HepG2 (cell line): ENCODE data around the gene NRSN2. TPM values are rescaled to one million over a fixed set of nuclear protein-coding genes. Genes with fewer than 3 reads are reported as not detected.

Source experiments
- ATAC-seq: fragments of 200-7000 bp; cut with Tn5 transposase; 3 replicates; pipeline ENCODE4 v1.9.1; 2020; ENCODE audit warnings: mild to moderate bottlenecking, moderate library complexity
- BruUV-seq: library from RNA; stranded (reverse); fragments of 400-500 nt; replicated peaks from 2 replicates; lab custom pipeline; 2021; lab: Mats Ljungman, UMichigan
- CTCF ChIA-PET: fragments of 300-600 bp; formaldehyde crosslinking; extraction: SDS; loops from one replicate; lab custom pipeline; 2021; ENCODE audit warnings: low total read pairs, inconsistent platforms, low intra/inter-chr PET ratio; lab: Yijun Ruan, JAX
- POLR2A ChIA-PET: fragments of 350-600 bp; sonication (Branson Sonifier 250); formaldehyde crosslinking; loops from one replicate; lab custom pipeline; 2020; ENCODE audit warnings: antibody characterized with exemption, inconsistent platforms; lab: Yijun Ruan, JAX
- DNase-seq: peaks from one replicate; pipeline ENCODE4 v3.0.0-alpha.2; 2015; ENCODE audit warnings: low spot score
- FAIRE-seq: peaks from 3 replicates; lab custom pipeline; 2011; peaks lifted over from hg19 to GRCh38; lab: Jason Lieb, UNC
- H2AFZ ChIP-seq: one replicate; pipeline ENCODE4 v1.6.1; 2011; ENCODE audit warnings: low read length, inconsistent platforms
- H3K27ac ChIP-seq: fragments of 300-600 bp; 3 replicates; pipeline ENCODE4 v1.8.0; 2011; ENCODE audit warnings: mixed run types, mild to moderate bottlenecking, mixed read lengths, low read length, inconsistent platforms; ENCODE audit not compliant: insufficient read depth; ENCODE audit errors: extremely low read length
- H3K27me3 ChIP-seq, 2 experiments: fragments of 200-600 bp in 1 of 2; 2 replicates in 1 of 2; 3 replicates in 1 of 2; pipeline versions ENCODE4 v1.6.0 to v1.8.0; 2011; ENCODE audit warnings: low read length in 2 of 2, mild to moderate bottlenecking in 2 of 2, moderate library complexity in 2 of 2, inconsistent platforms in 1 of 2; ENCODE audit not compliant: insufficient read depth in 2 of 2, control insufficient read depth in 1 of 2
- H3K36me3 ChIP-seq, 2 experiments: fragments of 200-600 bp in 1 of 2; replicated peaks in 1 of 2; 2 replicates in 1 of 2; 3 replicates in 1 of 2; pipeline versions ENCODE4 v1.5.1 to v1.8.0; 2011; ENCODE audit warnings: low read length in 2 of 2, inconsistent platforms in 1 of 2; ENCODE audit not compliant: insufficient read depth in 2 of 2, control insufficient read depth in 1 of 2
- H3K4me1 ChIP-seq: 2 replicates; pipeline ENCODE4 v1.5.1; 2012; ENCODE audit warnings: low read length, inconsistent platforms; ENCODE audit not compliant: insufficient read depth
- H3K4me2 ChIP-seq: 2 replicates; pipeline ENCODE4 v1.6.0; 2011; ENCODE audit warnings: low read depth, low read length, inconsistent platforms
- H3K4me3 ChIP-seq, 3 experiments: fragments of 200-600 bp in 1 of 3; sonication (generic), shearing (Covaris generic) in 1 of 3; replicated peaks in 1 of 3; 2 replicates each; pipeline ENCODE4 v1.5.1; 2011 to 2016; ENCODE audit warnings: low read length in 3 of 3, inconsistent platforms in 2 of 3, low read depth in 2 of 3, mild to moderate bottlenecking in 2 of 3, control low read depth in 1 of 3, mixed read lengths in 1 of 3; ENCODE audit not compliant: insufficient read depth in 1 of 3
- H3K79me2 ChIP-seq: one replicate; pipeline ENCODE4 v1.6.1; 2011; ENCODE audit warnings: low read length, inconsistent platforms; ENCODE audit not compliant: insufficient read depth
- H3K9ac ChIP-seq: 2 replicates; pipeline ENCODE4 v1.6.0; 2011; ENCODE audit warnings: mild to moderate bottlenecking, low read depth, low read length, inconsistent platforms; ENCODE audit not compliant: insufficient read depth
- H3K9me3 ChIP-seq: 2 replicates; pipeline ENCODE4 v1.5.1; 2012; ENCODE audit warnings: mild to moderate bottlenecking, low read length
- H4K20me1 ChIP-seq: 2 replicates; pipeline ENCODE4 v1.6.0; 2011; ENCODE audit warnings: inconsistent platforms, mild to moderate bottlenecking, low read length, moderate library complexity; ENCODE audit not compliant: insufficient read depth
- DPF2 ChIP-seq: sonication (generic); formaldehyde crosslinking; IDR thresholded peaks from 2 replicates; pipeline ENCODE4 v1.4.0; 2020; ENCODE audit warnings: mild to moderate bottlenecking, low read depth, missing genetic modification reagents, borderline replicate concordance
- FOXM1 ChIP-seq: sonication (generic); formaldehyde crosslinking; IDR thresholded peaks from 2 replicates; pipeline ENCODE4 v1.5.0; 2020; ENCODE audit warnings: missing genetic modification reagents
- GMEB1 ChIP-seq: sonication (generic); formaldehyde crosslinking; IDR thresholded peaks from 2 replicates; pipeline ENCODE4 v1.5.1; 2020; ENCODE audit warnings: missing genetic modification reagents, mild to moderate bottlenecking, borderline replicate concordance
- JUN ChIP-seq: sonication (generic); formaldehyde crosslinking; IDR thresholded peaks from 2 replicates; pipeline ENCODE4 v1.4.0; 2020; ENCODE audit warnings: mild to moderate bottlenecking, missing genetic modification reagents
- JUND ChIP-seq: sonication (generic); formaldehyde crosslinking; IDR thresholded peaks from 2 replicates; pipeline ENCODE4 v1.8.0; 2022; ENCODE audit warnings: mild to moderate bottlenecking, missing genetic modification reagents
- KDM2A ChIP-seq: sonication (generic); formaldehyde crosslinking; IDR thresholded peaks from 2 replicates; pipeline ENCODE4 v1.4.0; 2020; ENCODE audit warnings: low read depth, missing genetic modification reagents, borderline replicate concordance
- KDM4B ChIP-seq: sonication (generic); formaldehyde crosslinking; IDR thresholded peaks from 2 replicates; pipeline ENCODE4 v1.4.0; 2020; ENCODE audit warnings: missing genetic modification reagents
- MED13 ChIP-seq: sonication (generic); formaldehyde crosslinking; IDR thresholded peaks from 2 replicates; pipeline ENCODE4 v1.5.0; 2020; ENCODE audit warnings: missing genetic modification reagents
- NFRKB ChIP-seq: fragments of 450-650 bp; IDR thresholded peaks from 2 replicates; pipeline ENCODE4 v1.6.1; 2017
- PAWR ChIP-seq: sonication (generic); formaldehyde crosslinking; IDR thresholded peaks from 2 replicates; pipeline ENCODE4 v1.4.0; 2020; ENCODE audit warnings: missing genetic modification reagents, mild to moderate bottlenecking, borderline replicate concordance
- SMAD9 ChIP-seq: sonication (generic); formaldehyde crosslinking; IDR thresholded peaks from 2 replicates; pipeline ENCODE4 v1.5.1; 2020; ENCODE audit warnings: mild to moderate bottlenecking, missing genetic modification reagents
- SMARCE1 ChIP-seq: fragments of 450-650 bp; IDR thresholded peaks from 2 replicates; pipeline ENCODE4 v1.6.1; 2017; ENCODE audit warnings: borderline replicate concordance
- ZBTB25 ChIP-seq: IDR thresholded peaks from 2 replicates; pipeline ENCODE4 v1.6.1; 2018; ENCODE audit warnings: missing genetic modification reagents
- ZKSCAN8 ChIP-seq: IDR thresholded peaks from 2 replicates; pipeline ENCODE4 v1.6.1; 2016; ENCODE audit warnings: borderline replicate concordance, missing genetic modification reagents, missing compliant biosample characterization
- ZNF20 ChIP-seq: sonication (generic); formaldehyde crosslinking; IDR thresholded peaks from 2 replicates; pipeline ENCODE4 v1.4.0; 2020; ENCODE audit warnings: mild to moderate bottlenecking, moderate library complexity, missing genetic modification reagents
- ZNF460 ChIP-seq: sonication (generic); formaldehyde crosslinking; IDR thresholded peaks from 2 replicates; pipeline ENCODE4 v1.5.1; 2020; ENCODE audit warnings: missing genetic modification reagents, mild to moderate bottlenecking, borderline replicate concordance
- ZNF674 ChIP-seq: sonication (generic); formaldehyde crosslinking; IDR thresholded peaks from 2 replicates; pipeline ENCODE4 v1.5.0; 2020; ENCODE audit warnings: low read depth, mild to moderate bottlenecking, missing genetic modification reagents
- WGBS: methylation state at CpG from one replicate; pipeline ENCODE4 v1.1.6; 2017; ENCODE audit warnings: low lambda C conversion rate; 5-methylcytosine and 5-hydroxymethylcytosine counted together
- in situ Hi-C: cut with HindIII; loops from 2 replicates; pipeline ENCODE4 v1.10.0; 2017; ENCODE audit warnings: low pct_unique_long_range_greater_than_20kb; ENCODE audit not compliant: extremely low pct_ligation_motif_present
- intact Hi-C: fragments of 100-400 bp; cut with micrococcal nuclease; formaldehyde crosslinking; loops from one replicate; pipeline ENCODE4 v1.10.0; 2022; ENCODE audit not compliant: unreplicated experiment
- polyA plus RNA-seq, 8 experiments: library from polyadenylated mRNA; depleted of rRNA in 3 of 8; stranded (reverse) in 7 of 8; unstranded in 1 of 8; fragments of >200 nt; fragmentation: Illumina TruSeq in 4 of 8; extraction: Trizol in 4 of 8; gene quantifications; 2 replicates each; pipeline versions ENCODE4 v1.2.1 to v1.2.3, GENCODE V29; 2011 to 2016; ENCODE audit warnings: low read depth in 4 of 8, missing spikeins in 1 of 8, mixed read lengths in 1 of 8; ENCODE audit not compliant: insufficient read depth in 1 of 8
- total RNA-seq, 5 experiments: library from RNA; depleted of rRNA; stranded (reverse); fragments of >200 nt; fragmentation: Illumina TruSeq; extraction: Trizol; gene quantifications; 2 replicates each; pipeline ENCODE4 v1.2.3, GENCODE V29; 2016; ENCODE audit warnings: low read depth in 1 of 5
- TF ChIP-seq, protein P1 (sequence below): sonication (generic); formaldehyde crosslinking; IDR thresholded peaks from 2 replicates; pipeline ENCODE4 v1.5.0; 2020; ENCODE audit warnings: mild to moderate bottlenecking, missing genetic modification reagents
- TF ChIP-seq, protein P2 (sequence below): sonication (generic); formaldehyde crosslinking; IDR thresholded peaks from 2 replicates; pipeline ENCODE4 v1.4.0; 2020; ENCODE audit warnings: mild to moderate bottlenecking, missing genetic modification reagents

NRSN2 gene
- total and polyA plus RNA-seq, 2 of the 13 experiments (the other 11 are each of a cell fraction or from before 2014, with no cell fraction given), result 32.3 to 49.4 TPM

GRCh38 chr20:361561-361960 lies 14.7 kb downstream of the NRSN2 start:
- ChIA-PET CTCF (interaction anchor here (0.9 to 2.1 kb wide), 4 partner anchors 10 to 118 kb away, joined by 4 to 26 read pairs (median 8); partner anchors contain the start of gene TRIB3), POLR2A (interaction anchor here (0.8 to 25.4 kb wide), 13 partner anchors 10 to 285 kb away, joined by 3 to 1587 read pairs (median 10); partner anchors contain the start of genes CSNK2A1, NRSN2, RBCK1 and TBC1D20)
- H3K4me2 ChIP-seq, result no peak overlapping the region
- 99% methylated on average over 8 of the region's 8 CpGs for WGBS
- H3K9me3 ChIP-seq, result no peaks in the 10 kb centered on the region
- H3K79me2 ChIP-seq, result no peaks in the 10 kb centered on the region
- peaks cover 67% of the 10 kb centered on the region for H3K4me1 ChIP-seq
- H3K27ac ChIP-seq, result no peak overlapping the region
- BruUV-seq, result no TSS peak
- H2AFZ ChIP-seq, result no peak overlapping the region
- FAIRE-seq, result no peak
- no peaks in the 10 kb centered on the region for H3K36me3 ChIP-seq
- in situ Hi-C loops, result no loop called here
- H3K27me3 ChIP-seq, result no peaks in the 10 kb centered on the region
- intact Hi-C loops, result loop anchor here (5.0 kb wide), 1 partner anchor 286 kb away; no protein-coding TSS in a partner anchor
- no peaks in the 10 kb centered on the region for H4K20me1 ChIP-seq
- no peak for ATAC-seq
- no peak overlapping the region for H3K9ac ChIP-seq
- DNase-seq, result no peak
- no peak overlapping the region for H3K4me3 ChIP-seq
- TF ChIP-seq JUN (CRISPR knock-in tag) (no peak), DPF2 (no peak), KDM4B (CRISPR knock-in tag) (no peak), SMAD9 (CRISPR knock-in tag) (no peak), ZNF674 (CRISPR knock-in tag) (no peak), ZKSCAN8 (CRISPR knock-in tag) (0 out of 2 replicates have a peak, but pooled peaks have one; percentile 45), ZNF20 (CRISPR knock-in tag) (no peak), NFRKB (no peak), PAWR (CRISPR knock-in tag) (no peak), KDM2A (no peak), GMEB1 (no peak), ZBTB25 (no peak), JUND (no peak), ZNF460 (CRISPR knock-in tag) (no peak), SMARCE1 (no peak), MED13 (CRISPR knock-in tag) (no peak), FOXM1 (no peak)
- TF ChIP-seq, protein P1, sequence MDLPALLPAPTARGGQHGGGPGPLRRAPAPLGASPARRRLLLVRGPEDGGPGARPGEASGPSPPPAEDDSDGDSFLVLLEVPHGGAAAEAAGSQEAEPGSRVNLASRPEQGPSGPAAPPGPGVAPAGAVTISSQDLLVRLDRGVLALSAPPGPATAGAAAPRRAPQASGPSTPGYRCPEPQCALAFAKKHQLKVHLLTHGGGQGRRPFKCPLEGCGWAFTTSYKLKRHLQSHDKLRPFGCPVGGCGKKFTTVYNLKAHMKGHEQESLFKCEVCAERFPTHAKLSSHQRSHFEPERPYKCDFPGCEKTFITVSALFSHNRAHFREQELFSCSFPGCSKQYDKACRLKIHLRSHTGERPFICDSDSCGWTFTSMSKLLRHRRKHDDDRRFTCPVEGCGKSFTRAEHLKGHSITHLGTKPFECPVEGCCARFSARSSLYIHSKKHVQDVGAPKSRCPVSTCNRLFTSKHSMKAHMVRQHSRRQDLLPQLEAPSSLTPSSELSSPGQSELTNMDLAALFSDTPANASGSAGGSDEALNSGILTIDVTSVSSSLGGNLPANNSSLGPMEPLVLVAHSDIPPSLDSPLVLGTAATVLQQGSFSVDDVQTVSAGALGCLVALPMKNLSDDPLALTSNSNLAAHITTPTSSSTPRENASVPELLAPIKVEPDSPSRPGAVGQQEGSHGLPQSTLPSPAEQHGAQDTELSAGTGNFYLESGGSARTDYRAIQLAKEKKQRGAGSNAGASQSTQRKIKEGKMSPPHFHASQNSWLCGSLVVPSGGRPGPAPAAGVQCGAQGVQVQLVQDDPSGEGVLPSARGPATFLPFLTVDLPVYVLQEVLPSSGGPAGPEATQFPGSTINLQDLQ (CRISPR knock-in tag), result no peak
- TF ChIP-seq, protein P2, sequence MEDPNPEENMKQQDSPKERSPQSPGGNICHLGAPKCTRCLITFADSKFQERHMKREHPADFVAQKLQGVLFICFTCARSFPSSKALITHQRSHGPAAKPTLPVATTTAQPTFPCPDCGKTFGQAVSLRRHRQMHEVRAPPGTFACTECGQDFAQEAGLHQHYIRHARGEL (CRISPR knock-in tag), result no peak
